ENCODE results near the gene NAPA. TPM values are rescaled to one million over a fixed set of nuclear protein-coding genes. Genes with fewer than 3 reads are reported as not detected.

NAPA gene
- total RNA-seq, 1 donor from 2014 or later: 132 TPM

DNA sequence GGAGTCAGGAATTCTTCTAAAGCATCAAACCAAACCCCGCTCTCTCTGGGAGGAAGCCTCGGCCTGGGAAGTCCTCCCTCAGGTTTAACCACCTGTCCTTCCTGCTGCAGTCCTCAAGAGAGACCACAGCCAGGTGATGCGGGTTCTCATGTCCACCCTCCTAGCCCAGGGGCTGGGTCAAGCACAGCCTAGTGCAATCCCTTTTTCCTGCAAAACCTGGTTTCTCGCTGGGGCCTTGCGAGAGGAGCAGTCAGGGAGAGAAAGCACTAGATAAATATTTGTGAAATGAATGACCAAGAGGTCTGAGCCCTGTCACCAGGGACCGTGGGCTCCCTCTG, 45.5 kb downstream of the NAPA start:
- no peaks in the 10 kb centered on the region for H3K36me3 Mint-ChIP-seq (ENCODE audit: low read depth, unreplicated experiment)
- no peak overlapping the region for H3K27ac Mint-ChIP-seq (ENCODE audit: unreplicated experiment)
- TF ChIP-seq, protein P1, sequence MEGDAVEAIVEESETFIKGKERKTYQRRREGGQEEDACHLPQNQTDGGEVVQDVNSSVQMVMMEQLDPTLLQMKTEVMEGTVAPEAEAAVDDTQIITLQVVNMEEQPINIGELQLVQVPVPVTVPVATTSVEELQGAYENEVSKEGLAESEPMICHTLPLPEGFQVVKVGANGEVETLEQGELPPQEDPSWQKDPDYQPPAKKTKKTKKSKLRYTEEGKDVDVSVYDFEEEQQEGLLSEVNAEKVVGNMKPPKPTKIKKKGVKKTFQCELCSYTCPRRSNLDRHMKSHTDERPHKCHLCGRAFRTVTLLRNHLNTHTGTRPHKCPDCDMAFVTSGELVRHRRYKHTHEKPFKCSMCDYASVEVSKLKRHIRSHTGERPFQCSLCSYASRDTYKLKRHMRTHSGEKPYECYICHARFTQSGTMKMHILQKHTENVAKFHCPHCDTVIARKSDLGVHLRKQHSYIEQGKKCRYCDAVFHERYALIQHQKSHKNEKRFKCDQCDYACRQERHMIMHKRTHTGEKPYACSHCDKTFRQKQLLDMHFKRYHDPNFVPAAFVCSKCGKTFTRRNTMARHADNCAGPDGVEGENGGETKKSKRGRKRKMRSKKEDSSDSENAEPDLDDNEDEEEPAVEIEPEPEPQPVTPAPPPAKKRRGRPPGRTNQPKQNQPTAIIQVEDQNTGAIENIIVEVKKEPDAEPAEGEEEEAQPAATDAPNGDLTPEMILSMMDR (IDR thresholded peaks at IDR 0.05; ENCODE audit: insufficient read depth, low read depth, low read length): no peak
- TF ChIP-seq EZH2 (IDR thresholded peaks at IDR 0.05; ENCODE audit: insufficient read depth, low read length): peak; percentile 35
- H3K9me3 Mint-ChIP-seq (ENCODE audit: unreplicated experiment): no peaks in the 10 kb centered on the region
- no peaks in the 10 kb centered on the region for H3K36me3 ChIP-seq (ENCODE audit: insufficient read depth, low read length)
- no peaks in the 10 kb centered on the region for H3K4me1 ChIP-seq (ENCODE audit: insufficient read depth, low read length)
- no peak overlapping the region for H2AFZ ChIP-seq (ENCODE audit: low read depth, low read length)
- H3K27ac ChIP-seq (ENCODE audit: low read depth, low read length): no peak overlapping the region
- H3K4me2 ChIP-seq (ENCODE audit: low read length): no peak overlapping the region
- no peak overlapping the region for H3K4me3 Mint-ChIP-seq (ENCODE audit: unreplicated experiment)
- peaks cover 4% of the 10 kb centered on the region for H4K20me1 ChIP-seq (ENCODE audit: insufficient read depth, low read length)
- H3K79me2 ChIP-seq (ENCODE audit: insufficient read depth, low read length): no peaks in the 10 kb centered on the region
- peaks cover 9% of the 10 kb centered on the region for H3K4me1 Mint-ChIP-seq (ENCODE audit: low read depth, unreplicated experiment)
- DNase-seq (ENCODE audit: low read depth) (no peak), FAIRE-seq (no peak)
- peaks cover 28% of the 10 kb centered on the region for H3K27me3 Mint-ChIP-seq (ENCODE audit: low read depth, unreplicated experiment)
- H3K9me3 ChIP-seq (ENCODE audit: insufficient read depth, low read depth, low read length): no peaks in the 10 kb centered on the region
- peaks cover 48% of the 10 kb centered on the region for H3K27me3 ChIP-seq (ENCODE audit: insufficient read depth, low read length)
- H3K9ac ChIP-seq (ENCODE audit: low read length): no peak overlapping the region
- H3K4me3 ChIP-seq (ENCODE audit: insufficient read depth, low read depth, low read length): no peak overlapping the region

- H3K27ac ChIP-seq (ENCODE audit: low read depth, low read length): no peak overlapping the region
- H3K4me3 ChIP-seq (ENCODE audit: insufficient read depth, low read depth, low read length): no peak overlapping the region
- Mint-ChIP-seq H3K27me3 (ENCODE audit: low read depth, unreplicated experiment) (peaks cover 28% of the 10 kb centered on the region), H3K27ac (ENCODE audit: unreplicated experiment) (no peak overlapping the region), H3K4me1 (ENCODE audit: low read depth, unreplicated experiment) (peaks cover 9% of the 10 kb centered on the region), H3K36me3 (ENCODE audit: low read depth, unreplicated experiment) (no peaks in the 10 kb centered on the region), H3K9me3 (ENCODE audit: unreplicated experiment) (no peaks in the 10 kb centered on the region), H3K4me3 (ENCODE audit: unreplicated experiment) (no peak overlapping the region)
- peaks cover 49% of the 10 kb centered on the region for H3K27me3 ChIP-seq (ENCODE audit: insufficient read depth, low read length)
- no peaks in the 10 kb centered on the region for H3K4me1 ChIP-seq (ENCODE audit: insufficient read depth, low read length)
- no peak overlapping the region for H3K9ac ChIP-seq (ENCODE audit: low read length)
- no peaks in the 10 kb centered on the region for H3K9me3 ChIP-seq (ENCODE audit: insufficient read depth, low read depth, low read length)
- no peak for DNase-seq (ENCODE audit: low read depth)
- H3K4me2 ChIP-seq (ENCODE audit: low read length): no peak overlapping the region
- FAIRE-seq: no peak
- no peaks in the 10 kb centered on the region for H3K36me3 ChIP-seq (ENCODE audit: insufficient read depth, low read length)
- no peak overlapping the region for H2AFZ ChIP-seq (ENCODE audit: low read depth, low read length)
- H4K20me1 ChIP-seq (ENCODE audit: insufficient read depth, low read length): peaks cover 4% of the 10 kb centered on the region
- TF ChIP-seq, protein P1 (IDR thresholded peaks at IDR 0.05; ENCODE audit: insufficient read depth, low read depth, low read length): no peak
- TF ChIP-seq EZH2 (IDR thresholded peaks at IDR 0.05; ENCODE audit: insufficient read depth, low read length): no peak
- no peaks in the 10 kb centered on the region for H3K79me2 ChIP-seq (ENCODE audit: insufficient read depth, low read length)
These were observed 46.9 kb downstream of the NAPA start for GRCh38 chr19:47467914-47468313.

DNA sequence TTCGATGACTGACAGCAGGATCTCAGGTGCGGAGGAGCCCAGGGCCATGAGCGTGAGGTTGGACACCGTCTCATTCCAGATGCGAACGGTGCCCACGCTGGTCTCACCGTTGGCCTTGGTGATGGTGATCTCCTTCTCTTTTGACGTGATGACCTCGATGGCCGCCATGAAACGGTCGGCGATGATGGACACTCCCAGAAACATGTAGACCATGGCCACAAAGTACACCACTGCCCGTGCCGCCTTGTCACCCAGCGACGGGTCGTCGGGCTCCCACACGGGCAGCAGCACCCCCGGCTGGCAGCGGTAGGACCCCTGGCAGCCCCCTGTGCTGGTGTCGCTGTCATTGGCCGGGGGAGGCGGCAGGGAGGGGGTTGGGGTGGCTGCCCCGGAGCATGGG, 48.9 kb downstream of the NAPA start:
- Mint-ChIP-seq H3K9me3 (ENCODE audit: unreplicated experiment) (no peaks in the 10 kb centered on the region), H3K27ac (ENCODE audit: unreplicated experiment) (no peak overlapping the region), H3K27me3 (ENCODE audit: low read depth, unreplicated experiment) (peaks cover 27% of the 10 kb centered on the region), H3K4me3 (ENCODE audit: unreplicated experiment) (no peak overlapping the region), H3K36me3 (ENCODE audit: low read depth, unreplicated experiment) (no peaks in the 10 kb centered on the region), H3K4me1 (ENCODE audit: low read depth, unreplicated experiment) (peaks cover 4% of the 10 kb centered on the region)
- H3K4me3 ChIP-seq (ENCODE audit: insufficient read depth, low read depth, low read length): no peak overlapping the region
- no peak for TF ChIP-seq EZH2 (IDR thresholded peaks at IDR 0.05; ENCODE audit: insufficient read depth, low read length)
- TF ChIP-seq, protein P1 (IDR thresholded peaks at IDR 0.05; ENCODE audit: insufficient read depth, low read depth, low read length): no peak
- H3K36me3 ChIP-seq (ENCODE audit: insufficient read depth, low read length): no peaks in the 10 kb centered on the region
- peaks cover 4% of the 10 kb centered on the region for H4K20me1 ChIP-seq (ENCODE audit: insufficient read depth, low read length)
- H3K27ac ChIP-seq (ENCODE audit: low read depth, low read length): no peak overlapping the region
- no peak overlapping the region for H3K4me2 ChIP-seq (ENCODE audit: low read length)
- no peak for DNase-seq (ENCODE audit: low read depth)
- no peaks in the 10 kb centered on the region for H3K9me3 ChIP-seq (ENCODE audit: insufficient read depth, low read depth, low read length)
- no peaks in the 10 kb centered on the region for H3K4me1 ChIP-seq (ENCODE audit: insufficient read depth, low read length)
- H3K79me2 ChIP-seq (ENCODE audit: insufficient read depth, low read length): no peaks in the 10 kb centered on the region
- FAIRE-seq: no peak
- H3K9ac ChIP-seq (ENCODE audit: low read length): no peak overlapping the region
- H3K27me3 ChIP-seq (ENCODE audit: insufficient read depth, low read length): peaks cover 43% of the 10 kb centered on the region
- no peak overlapping the region for H2AFZ ChIP-seq (ENCODE audit: low read depth, low read length)
